MM.1S (cell line): Measurements from ENCODE around the gene TLCD5.

Source experiments
- CTCF ChIP-seq: fragments of 300-600 bp; sonication (generic); IDR thresholded peaks from 2 replicates; pipeline ENCODE4 v1.5.1; 2016; ENCODE audit warnings: antibody characterized with exemption, low read length, mixed read lengths
- EZH2 ChIP-seq: fragments of 300-600 bp; sonication (generic); optimal IDR thresholded peaks from 2 replicates; pipeline ENCODE3; 2017; ENCODE audit warnings: low read depth, mild to moderate bottlenecking, antibody characterized with exemption, low read length, mixed read lengths
- EZH2phosphoT487 ChIP-seq: fragments of 300-600 bp; sonication (generic); IDR thresholded peaks from 2 replicates; pipeline ENCODE4 v1.6.1; 2018; ENCODE audit warnings: antibody characterized with exemption, low read length

DNA sequence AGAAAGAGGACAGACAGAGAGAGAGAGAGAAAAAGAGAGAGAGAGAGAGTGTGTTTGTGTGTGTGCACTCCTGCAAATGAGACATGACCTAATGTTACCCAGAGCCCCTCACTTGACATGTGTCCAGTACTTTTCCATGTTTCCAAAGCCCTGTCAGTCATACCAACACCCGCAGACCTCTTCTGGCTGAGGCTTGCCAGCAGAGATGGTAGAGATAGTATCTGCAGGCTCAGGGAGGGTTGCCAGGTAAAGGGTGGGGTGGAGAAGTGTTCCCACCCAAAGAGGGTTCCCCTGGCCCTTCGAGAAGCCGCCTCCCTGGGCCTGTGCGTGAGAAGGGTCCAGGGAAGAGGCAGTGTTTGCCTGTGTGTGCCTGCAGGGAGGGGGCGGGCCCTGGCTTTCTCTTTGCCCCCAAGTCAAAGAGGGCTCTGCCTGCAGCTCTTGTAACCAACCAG lies 44.5 kb upstream of the TLCD5 start:
- TF ChIP-seq CTCF (no peak), EZH2 (no peak), EZH2phosphoT487 (no peak)
